ENCODE data around the gene TNF.

- TF ChIP-seq POLR2AphosphoS5 (IDR thresholded peaks at IDR 0.05; ENCODE audit: low read depth, low read length) (no peak), REST (IDR thresholded peaks at IDR 0.05; ENCODE audit: insufficient read depth in 1 of 2, low read depth in 2 of 2, low read length in 2 of 2) (no peak), SIN3A (IDR thresholded peaks at IDR 0.05; ENCODE audit: borderline replicate concordance, insufficient read depth, low read length) (no peak), TAF1 (IDR thresholded peaks at IDR 0.05; ENCODE audit: borderline replicate concordance, insufficient read depth, low read length) (no peak), FOXP2 (optimal IDR thresholded peaks at IDR 0.05; ENCODE audit: borderline replicate concordance, extremely low read depth, extremely low read length, insufficient read depth) (no peak)
These were observed 15.2 kb upstream of the TNF start for GRCh38 chr6:31559958-31560696.
